GM12878 (cell line): ENCODE measurements around the gene SORCS2. TPM values are rescaled to one million over a fixed set of nuclear protein-coding genes. Genes with fewer than 3 reads are reported as not detected.

ENCODE experiments used
- ATAC-seq: fragments of 200-7000 bp; cut with Tn5 transposase; 3 replicates; pipeline ENCODE4 v1.9.1; 2020; ENCODE audit warnings: mild to moderate bottlenecking, moderate library complexity
- BruUV-seq: library from RNA; stranded (reverse); fragments of 400-500 nt; replicated peaks from 2 replicates; lab custom pipeline; 2021; lab: Mats Ljungman, UMichigan
- CTCF ChIA-PET: fragments of 300-600 bp; sonication (Branson Sonifier 250); formaldehyde crosslinking; extraction: SDS; loops from one replicate; lab custom pipeline; 2021; ENCODE audit warnings: inconsistent platforms; lab: Yijun Ruan, JAX
- POLR2A ChIA-PET: fragments of 350-600 bp; formaldehyde crosslinking; extraction: SDS; loops from one replicate; lab custom pipeline; 2021; ENCODE audit warnings: inconsistent platforms; lab: Charles Lee
- RAD21 ChIA-PET: fragments of 300-600 bp; sonication (Branson Sonifier 250); formaldehyde crosslinking; loops from one replicate; lab custom pipeline; 2023; ENCODE audit warnings: antibody characterized with exemption; ENCODE audit not compliant: unreplicated experiment; lab: Charles Lee
- SMC1A ChIA-PET: fragments of 300-600 bp; sonication (Branson Sonifier 250); formaldehyde crosslinking; loops from one replicate; lab custom pipeline; 2023; ENCODE audit not compliant: unreplicated experiment, uncharacterized antibody; lab: Charles Lee
- DNase-seq: peaks from one replicate; pipeline ENCODE4 v3.0.0-alpha.2; 2011; ENCODE audit warnings: low read depth, low spot score
- FAIRE-seq: peaks from 3 replicates; lab custom pipeline; 2011; peaks lifted over from hg19 to GRCh38; lab: Jason Lieb, UNC
- H2AFZ ChIP-seq: 2 replicates; pipeline ENCODE4 v1.6.0; 2011; ENCODE audit warnings: low read depth, low read length, control low read depth; ENCODE audit not compliant: control insufficient read depth
- H3K27ac ChIP-seq: 2 replicates; pipeline ENCODE4 v1.5.1; 2011; ENCODE audit warnings: control low read depth; ENCODE audit not compliant: control insufficient read depth, insufficient read depth
- H3K27me3 ChIP-seq, 2 experiments: replicated peaks in 1 of 2; 2 replicates each; pipeline versions ENCODE4 v1.6.0 to v1.6.1; 2011; ENCODE audit warnings: low read length in 1 of 2; ENCODE audit not compliant: control insufficient read depth in 2 of 2, insufficient read depth in 2 of 2
- H3K36me3 ChIP-seq, 2 experiments: 2 replicates each; pipeline ENCODE4 v1.5.1; 2011; ENCODE audit warnings: low read length in 1 of 2; ENCODE audit not compliant: control insufficient read depth in 2 of 2, insufficient read depth in 2 of 2
- H3K4me1 ChIP-seq: 2 replicates; pipeline ENCODE4 v1.6.1; 2011; ENCODE audit warnings: mild to moderate bottlenecking, low read length, moderate library complexity, mixed read lengths; ENCODE audit not compliant: control insufficient read depth, insufficient read depth
- H3K4me2 ChIP-seq: 2 replicates; pipeline ENCODE4 v1.6.0; 2011; ENCODE audit warnings: control low read depth; ENCODE audit not compliant: control insufficient read depth, insufficient read depth
- H3K4me3 ChIP-seq: fragments of 200-600 bp; sonication (generic); 2 replicates; pipeline ENCODE4 v1.5.1; 2016
- H3K79me2 ChIP-seq: 2 replicates; pipeline ENCODE4 v1.6.0; 2011; ENCODE audit warnings: low read length; ENCODE audit not compliant: control insufficient read depth, insufficient read depth
- H3K9ac ChIP-seq: 2 replicates; pipeline ENCODE4 v1.8.0; 2011; ENCODE audit warnings: low read length, control low read depth, mixed read lengths; ENCODE audit not compliant: control insufficient read depth, insufficient read depth
- H3K9me3 ChIP-seq: replicated peaks from 3 replicates; pipeline ENCODE4 v1.5.1; 2011; ENCODE audit warnings: mild to moderate bottlenecking, low read length; ENCODE audit not compliant: control insufficient read depth, insufficient read depth
- H4K20me1 ChIP-seq: 2 replicates; pipeline ENCODE4 v1.6.0; 2011; ENCODE audit not compliant: control insufficient read depth, insufficient read depth
- BCLAF1 ChIP-seq: fragments of 450-650 bp; IDR thresholded peaks from 2 replicates; pipeline ENCODE4 v1.6.1; 2017; ENCODE audit warnings: antibody characterized with exemption, mild to moderate bottlenecking, moderate library complexity
- CHD4 ChIP-seq: fragments of 200-600 bp; sonication (generic); IDR thresholded peaks from 2 replicates; pipeline ENCODE4 v1.6.1; 2016; ENCODE audit warnings: mild to moderate bottlenecking
- CREB1 ChIP-seq: IDR thresholded peaks from 2 replicates; pipeline ENCODE4 v1.6.1; 2012; ENCODE audit warnings: low read depth, mild to moderate bottlenecking, inconsistent platforms
- HDGF ChIP-seq: fragments of 450-650 bp; IDR thresholded peaks from 2 replicates; pipeline ENCODE4 v1.6.1; 2016; ENCODE audit warnings: antibody characterized with exemption
- IKZF1 ChIP-seq: fragments of 450-650 bp; conservative IDR thresholded peaks from 2 replicates; pipeline ENCODE4 v1.6.1; 2017; ENCODE audit warnings: antibody characterized with exemption, mild to moderate bottlenecking
- MTA3 ChIP-seq: IDR thresholded peaks from 2 replicates; pipeline ENCODE4 v1.6.1; 2012; ENCODE audit warnings: low read length, inconsistent platforms, borderline replicate concordance
- NFIC ChIP-seq: IDR thresholded peaks from 2 replicates; pipeline ENCODE4 v1.6.1; 2012; ENCODE audit warnings: low read depth, mild to moderate bottlenecking, inconsistent platforms, low read length, moderate library complexity
- NR2C2 ChIP-seq: IDR thresholded peaks from 2 replicates; pipeline ENCODE4 v1.6.1; 2011; ENCODE audit warnings: borderline replicate concordance, low read depth; ENCODE audit not compliant: control insufficient read depth, insufficient read length
- PAX8 ChIP-seq: fragments of 450-650 bp; IDR thresholded peaks from 2 replicates; pipeline ENCODE4 v1.6.1; 2017; ENCODE audit warnings: mild to moderate bottlenecking, moderate library complexity
- POLR2A ChIP-seq: IDR thresholded peaks from 2 replicates; pipeline ENCODE4 v1.6.1; 2011; ENCODE audit warnings: low read depth, mild to moderate bottlenecking, low read length
- TBL1XR1 ChIP-seq: IDR thresholded peaks from 2 replicates; pipeline ENCODE4 v1.6.1; 2012; ENCODE audit warnings: low read depth, low read length, improper control_type of control experiment
- ZBED1 ChIP-seq: IDR thresholded peaks from 2 replicates; pipeline ENCODE4 v1.6.1; 2016; ENCODE audit warnings: borderline replicate concordance
- ZBTB11 ChIP-seq: fragments of 450-650 bp; formaldehyde crosslinking; IDR thresholded peaks from 2 replicates; pipeline ENCODE4 v1.5.0; 2022; ENCODE audit warnings: mild to moderate bottlenecking, missing genetic modification characterization
- ZNF207 ChIP-seq: fragments of 450-650 bp; IDR thresholded peaks from 2 replicates; pipeline ENCODE4 v1.6.1; 2014; ENCODE audit warnings: antibody characterized with exemption, mild to moderate bottlenecking, borderline replicate concordance
- WGBS: methylation state at CpG from one replicate; pipeline ENCODE4 v1.1.6; 2016; ENCODE audit warnings: low lambda C conversion rate; ENCODE audit not compliant: insufficient replicate concordance, insufficient coverage; ENCODE audit errors: missing lambda C conversion rate; 5-methylcytosine and 5-hydroxymethylcytosine counted together
- in situ Hi-C: fragments of 300-500 bp; cut with MboI; formaldehyde crosslinking; loops from 9 replicates; pipeline ENCODE4 v1.14.3; 2018; ENCODE audit warnings: mixed read lengths
- intact Hi-C: fragments of 100-400 bp; cut with micrococcal nuclease; formaldehyde crosslinking; loops from one replicate; pipeline ENCODE4 v1.14.2; 2022; ENCODE audit not compliant: unreplicated experiment
- polyA plus RNA-seq, 11 experiments: library from polyadenylated mRNA; depleted of rRNA in 4 of 11; unstranded in 6 of 11; stranded (reverse) in 5 of 11; fragments of >200 nt; fragmentation: Nextera tagmentation in 4 of 11; fragmentation: Illumina TruSeq in 1 of 11; extraction: Ambion mirVana in 4 of 11; extraction: Trizol in 1 of 11; gene quantifications; 1 replicate in 1 of 11; 2 replicates in 10 of 11; pipeline versions ENCODE4 v1.2.1 to v1.2.3, GENCODE V29; 2011 to 2016; ENCODE audit warnings: inconsistent platforms in 2 of 11, missing spikeins in 2 of 11, low read depth in 1 of 11
- total RNA-seq, 4 experiments: library from RNA; depleted of rRNA in 3 of 4; stranded (reverse); fragments of >200 nt in 3 of 4; fragmentation: Illumina TruSeq in 1 of 4; extraction: Trizol in 1 of 4; gene quantifications; 2 replicates each; pipeline versions ENCODE4 v1.2.1 to v1.2.3, GENCODE V29; 2013 to 2021

SORCS2 gene
- total and polyA plus RNA-seq, 10 of the 15 experiments (the other 5 are each of a cell fraction or from before 2014, with no cell fraction given): 0.01 to 0.15 (median 0.05) TPM; not detected in 5

GRCh38 chr4:7183161-7183560 is 9.2 kb upstream of the SORCS2 start (continued):
- TF ChIP-seq BCLAF1: no peak
- no peak for TF ChIP-seq CHD4
- TF ChIP-seq CREB1: no peak
- no peak for TF ChIP-seq MTA3

GRCh38 chr4:7183780-7184460 is 8.4 kb upstream of the SORCS2 start:
- Histone ChIP-seq H3K27ac (no peak overlapping the region), H3K9me3 (no peaks in the 10 kb centered on the region; the same call in 2 of the 3 replicates)
- intact Hi-C loops: loop anchor here (10.0 kb wide), 1 partner anchor 531 kb away; no protein-coding TSS in a partner anchor
- CTCF ChIA-PET: interaction anchor here (1.3 kb wide), 1 partner anchor 20 kb away, joined by 3 read pairs; no protein-coding TSS in a partner anchor
- no peak for TF ChIP-seq PAX8
- no peak for TF ChIP-seq NR2C2
- no peak for TF ChIP-seq HDGF
- no peak for TF ChIP-seq TBL1XR1
- TF ChIP-seq ZNF207: no peak
- no peak for TF ChIP-seq NFIC
- no peak for TF ChIP-seq IKZF1
- no peak for TF ChIP-seq POLR2A
- no peak for TF ChIP-seq ZBTB11 (CRISPR knock-in tag)
- no peak for TF ChIP-seq ZBED1
- TF ChIP-seq, all 136 proteins: peak for 0
- ChIA-PET SMC1A (no interaction called here), RAD21 (no interaction called here), POLR2A (no interaction called here)
- no peaks in the 10 kb centered on the region for H3K79me2 ChIP-seq
- DNase-seq (no peak), FAIRE-seq (no peak), ATAC-seq (no peak)
- WGBS: 15% methylated on average over 7 of the region's 7 CpGs
- H4K20me1 ChIP-seq: no peaks in the 10 kb centered on the region
- no peak overlapping the region for H3K9ac ChIP-seq
- H3K36me3 ChIP-seq: no peaks in the 10 kb centered on the region
- no peak overlapping the region for H2AFZ ChIP-seq
- no peak overlapping the region for H3K4me2 ChIP-seq
- no peaks in the 10 kb centered on the region for H3K4me1 ChIP-seq
- in situ Hi-C loops: no loop called here
- BruUV-seq: no TSS peak
- H3K27me3 ChIP-seq: peaks cover 0 to 2% of the 10 kb centered on the region in 2 experiments; a peak in 2 of 4 replicates
- H3K4me3 ChIP-seq: no peak overlapping the region
